ENCODE measurements around the gene RRBP1.
"Not testable (repeated sequence)": the region's sequence is repeated elsewhere in the genome, so short reads cannot be mapped to it uniquely, and the experiment has no call there.

Gene RRBP1

DNA sequence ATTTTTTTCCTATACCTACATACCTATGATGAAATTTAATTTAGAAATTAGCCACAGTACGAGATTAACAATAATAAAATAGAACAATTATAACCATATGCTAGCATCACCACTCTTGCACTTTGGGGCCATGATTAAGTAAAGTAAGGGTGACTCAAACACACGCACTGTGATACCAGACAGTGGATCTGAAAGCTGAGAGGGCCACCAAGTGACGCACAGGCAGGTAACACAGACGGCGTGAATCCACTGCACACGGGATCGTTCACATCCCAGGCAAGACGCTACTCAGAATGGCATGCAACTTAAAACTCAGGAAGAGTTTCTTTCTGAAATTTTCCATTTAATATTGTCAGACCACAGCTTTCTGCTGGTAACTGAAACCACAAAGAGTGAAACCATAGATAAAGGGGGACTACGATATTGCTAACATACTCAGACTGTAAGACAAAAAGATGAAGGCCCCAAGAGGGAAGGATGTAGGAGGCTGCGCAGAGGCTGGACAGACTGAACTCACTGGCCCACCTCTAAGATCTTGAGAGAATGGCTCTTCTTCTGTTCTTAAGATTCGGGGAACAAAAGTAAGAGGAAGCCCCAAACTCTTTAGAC is 17.9 kb downstream of the RRBP1 start:
- no peak for DNase-seq (ENCODE audit: low read depth, low spot score)

DNA sequence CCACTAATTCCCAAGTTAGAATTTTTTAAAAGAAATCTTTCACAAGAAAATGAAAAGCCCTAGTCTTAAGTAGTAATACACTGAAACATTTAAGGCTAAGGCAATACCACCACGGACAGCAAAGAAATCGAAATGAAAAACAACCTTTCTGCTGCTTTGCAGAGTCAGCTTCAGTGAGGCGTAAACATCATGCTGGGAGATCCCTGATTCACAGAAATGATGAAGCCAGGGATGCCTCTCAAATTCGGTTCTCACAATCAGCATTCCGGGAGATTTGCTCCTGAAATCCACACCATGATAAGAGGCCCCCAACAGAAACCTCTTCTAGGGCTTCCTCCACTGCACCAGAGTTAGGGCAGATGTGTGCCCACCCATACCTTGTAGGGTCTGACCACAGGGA is 18.6 kb downstream of the RRBP1 start:
- no peak for DNase-seq (ENCODE audit: low read depth, low spot score)

- DNase-seq (ENCODE audit: low read depth, low spot score): no peak
Observed at GRCh38 chr20:17663040-17663399, 19.0 kb downstream of the RRBP1 start.

DNA sequence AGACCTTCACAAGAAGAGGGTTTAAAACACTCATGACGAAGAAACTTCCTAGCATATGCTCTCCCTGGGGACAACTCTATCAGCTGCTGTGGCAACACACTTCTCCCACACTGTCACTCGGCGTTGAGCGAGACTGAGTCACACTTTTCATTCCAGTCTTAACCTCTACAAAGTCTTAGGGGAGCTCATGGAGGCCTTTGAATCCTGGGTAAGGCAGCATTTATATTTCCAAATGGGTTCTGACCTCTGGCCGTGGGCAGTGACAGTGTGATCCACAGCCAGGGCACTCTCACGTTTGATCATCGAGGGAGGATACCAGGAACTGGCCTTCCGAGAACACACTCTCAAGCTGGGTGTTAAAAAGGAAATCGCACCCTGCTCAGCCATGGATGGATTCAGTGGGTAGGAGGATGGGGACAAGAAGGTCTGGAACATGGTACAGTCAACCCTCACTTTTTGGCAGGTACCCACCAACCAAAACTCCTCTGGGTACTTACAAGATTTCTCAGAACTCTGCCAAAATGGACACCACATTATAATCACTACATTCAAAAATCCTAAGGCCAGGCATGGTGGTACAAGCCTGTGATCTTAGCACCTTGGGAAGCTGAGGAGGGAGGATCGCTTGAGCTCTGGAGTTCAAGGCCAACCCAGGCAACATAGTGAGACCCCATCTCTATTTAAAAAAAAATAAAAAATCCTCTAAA is 19.6 kb downstream of the RRBP1 start:
- DNase-seq (ENCODE audit: low read depth, low spot score): no peak

DNA sequence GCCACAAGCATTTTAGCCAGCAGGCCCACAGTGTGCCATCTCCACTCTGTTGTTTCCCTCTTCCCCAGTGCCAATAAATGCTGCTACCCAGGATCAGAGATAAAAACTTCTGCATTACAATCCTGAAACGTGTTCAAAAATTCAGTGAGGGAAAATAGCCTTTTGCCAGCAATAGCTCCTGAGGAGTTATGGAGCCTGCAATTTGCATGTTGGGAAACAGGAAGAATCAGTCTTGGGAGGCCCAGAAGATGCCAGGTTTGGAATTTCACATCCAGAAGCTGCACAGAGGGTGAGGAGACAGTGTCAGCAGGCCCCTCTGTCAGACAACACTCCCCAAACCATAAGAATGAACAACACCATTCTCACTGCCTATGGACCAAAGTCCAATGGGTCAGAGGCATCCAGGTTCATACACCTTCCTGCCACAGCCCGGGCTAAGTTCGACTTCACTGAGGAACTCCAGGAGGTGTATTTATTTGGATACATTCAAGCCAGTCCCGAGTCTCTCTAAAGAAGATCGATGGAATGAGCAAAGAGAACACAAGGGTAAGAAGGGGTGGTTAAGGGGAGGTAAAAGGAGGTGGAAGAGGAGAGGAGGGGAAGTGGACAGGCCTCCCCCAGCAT is 20.8 kb downstream of the RRBP1 start:
- no peak for DNase-seq (ENCODE audit: low read depth, low spot score)

DNA sequence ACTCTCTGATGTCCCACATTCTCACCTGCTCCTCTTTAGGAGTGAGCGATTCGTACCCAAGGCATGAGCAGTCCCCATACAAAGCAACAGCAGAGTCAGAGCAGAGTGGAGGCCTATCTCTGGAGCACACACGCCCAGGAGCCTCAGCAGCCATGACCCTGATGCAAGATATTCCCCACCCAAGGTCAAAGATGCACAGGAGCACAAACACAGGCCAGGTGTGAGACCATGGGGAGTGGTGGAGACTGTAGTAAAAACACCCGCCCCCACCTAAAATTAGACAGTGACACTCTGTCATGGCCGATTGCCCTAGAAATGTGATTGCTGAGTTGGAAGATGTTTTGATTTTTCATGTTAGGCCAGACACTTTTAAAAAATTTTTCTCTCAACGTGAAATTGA is 21.4 kb downstream of the RRBP1 start:
- DNase-seq (ENCODE audit: low read depth, low spot score): no peak

GRCh38 chr20:17659801-17660200 is 22.2 kb downstream of the RRBP1 start:
- no peak for DNase-seq (ENCODE audit: low read depth, low spot score)

GRCh38 chr20:17659344-17659743 is 22.7 kb downstream of the RRBP1 start:
- DNase-seq (ENCODE audit: low read depth, low spot score): not testable (repeated sequence)

- DNase-seq (ENCODE audit: low read depth, low spot score): no peak
Observed at GRCh38 chr20:17658648-17658993, 23.4 kb downstream of the RRBP1 start.

- DNase-seq (ENCODE audit: low read depth, low spot score): no peak
Observed at GRCh38 chr20:17657898-17658647, 24.0 kb downstream of the RRBP1 start.

- DNase-seq (ENCODE audit: low read depth, low spot score): no peak
Observed at GRCh38 chr20:17657079-17657825, 24.8 kb downstream of the RRBP1 start.

- DNase-seq (ENCODE audit: low read depth, low spot score): no peak
Observed at GRCh38 chr20:17655865-17656479, 26.1 kb downstream of the RRBP1 start.

DNA sequence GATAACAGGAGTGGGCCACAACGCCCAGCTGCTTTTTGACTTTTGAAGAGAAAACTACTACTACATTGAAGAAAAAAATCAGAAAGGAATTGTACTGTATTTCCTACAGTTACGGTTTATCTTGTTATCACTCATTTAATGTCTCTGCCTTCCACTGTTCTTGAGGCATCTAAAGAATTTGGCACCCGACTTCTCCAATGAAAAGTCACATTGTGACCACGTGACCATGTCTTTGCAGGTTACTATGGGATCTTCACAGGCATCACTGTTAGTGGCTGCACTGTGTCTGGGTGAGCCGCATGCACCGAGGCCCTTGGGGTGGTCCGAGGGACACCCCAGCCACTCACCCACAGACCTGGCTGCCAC is 26.8 kb downstream of the RRBP1 start:
- DNase-seq (ENCODE audit: low read depth, low spot score): no peak

- DNase-seq (ENCODE audit: low read depth, low spot score): no peak
Observed at GRCh38 chr20:17654649-17655285, 27.3 kb downstream of the RRBP1 start.

DNA sequence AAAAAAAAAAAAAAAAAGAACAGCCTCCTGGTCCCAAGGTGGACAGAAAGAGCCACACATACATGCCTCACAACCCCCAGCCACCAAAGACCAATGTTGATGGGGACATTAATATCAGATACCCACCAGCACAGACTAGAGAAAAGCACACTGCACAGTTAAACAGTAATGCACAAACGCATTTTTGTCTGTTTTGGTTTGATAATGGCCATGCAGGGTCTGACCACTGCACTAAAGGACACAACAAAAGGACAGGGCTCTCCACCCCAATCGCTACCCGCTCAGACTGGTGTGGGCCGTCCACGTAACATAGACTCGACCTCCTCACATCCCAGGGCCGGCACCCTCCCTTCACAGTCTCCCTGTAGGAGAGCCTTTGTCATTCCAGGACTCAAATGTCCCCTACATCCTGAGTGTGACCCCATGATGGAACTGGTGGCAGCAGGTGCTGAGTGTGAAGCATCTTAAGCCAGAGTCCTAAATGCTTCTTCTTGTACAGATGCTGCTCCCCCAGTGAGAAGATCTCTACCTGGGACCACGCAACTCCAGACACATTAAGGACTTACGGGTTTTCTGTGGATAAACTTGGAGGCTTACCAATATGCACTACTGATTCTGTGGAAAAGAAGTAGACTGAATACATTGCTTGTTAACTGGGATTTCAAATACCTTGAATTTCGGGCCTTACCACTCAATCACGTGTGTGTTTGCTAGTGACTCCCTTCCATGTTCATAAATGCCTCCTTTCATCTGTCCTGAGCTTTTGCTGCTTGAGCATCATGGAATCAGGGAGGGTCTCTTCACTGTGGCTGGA is 28.0 kb downstream of the RRBP1 start:
- DNase-seq (ENCODE audit: low read depth, low spot score): no peak

DNA sequence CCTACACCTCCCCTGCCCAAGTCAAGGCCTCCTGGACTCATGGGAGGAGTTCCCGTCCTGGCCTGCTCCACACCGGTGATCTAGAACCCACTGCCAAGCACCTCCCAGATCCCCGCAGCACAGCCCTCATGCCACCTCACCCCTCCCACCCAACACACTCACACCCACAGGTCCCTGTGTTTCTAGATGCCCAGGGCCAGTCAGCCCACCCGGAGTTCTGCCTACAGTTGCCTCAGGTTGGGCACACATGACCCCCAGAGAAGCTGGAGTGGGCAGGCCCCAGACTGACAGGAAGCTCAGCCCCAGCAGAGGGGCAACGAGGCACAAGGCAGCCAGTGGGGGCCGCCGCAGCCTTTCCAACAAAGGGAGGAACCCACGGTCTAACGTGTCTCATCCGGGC is 29.6 kb downstream of the RRBP1 start:
- DNase-seq (ENCODE audit: low read depth, low spot score): no peak

GRCh38 chr20:17651760-17652388 is 30.2 kb downstream of the RRBP1 start:
- DNase-seq (ENCODE audit: low read depth, low spot score): no peak

GRCh38 chr20:17651129-17651759 is 30.8 kb downstream of the RRBP1 start:
- DNase-seq (ENCODE audit: low read depth, low spot score): no peak

Measured in activated naive CD8-positive, alpha-beta T cell treated with anti-CD3 and anti-CD28 coated beads, Interleukin-2, amount 50 U/mL, for 16 hours (primary cell).